NK-92 (cell line): ENCODE results near the gene CFAP161.

Source experiments
- DNase-seq: peaks from one replicate; lab custom pipeline; 2025; ENCODE audit not compliant: unreplicated experiment; lab: John Stamatoyannopoulos, UW

The CFAP161 gene

DNA sequence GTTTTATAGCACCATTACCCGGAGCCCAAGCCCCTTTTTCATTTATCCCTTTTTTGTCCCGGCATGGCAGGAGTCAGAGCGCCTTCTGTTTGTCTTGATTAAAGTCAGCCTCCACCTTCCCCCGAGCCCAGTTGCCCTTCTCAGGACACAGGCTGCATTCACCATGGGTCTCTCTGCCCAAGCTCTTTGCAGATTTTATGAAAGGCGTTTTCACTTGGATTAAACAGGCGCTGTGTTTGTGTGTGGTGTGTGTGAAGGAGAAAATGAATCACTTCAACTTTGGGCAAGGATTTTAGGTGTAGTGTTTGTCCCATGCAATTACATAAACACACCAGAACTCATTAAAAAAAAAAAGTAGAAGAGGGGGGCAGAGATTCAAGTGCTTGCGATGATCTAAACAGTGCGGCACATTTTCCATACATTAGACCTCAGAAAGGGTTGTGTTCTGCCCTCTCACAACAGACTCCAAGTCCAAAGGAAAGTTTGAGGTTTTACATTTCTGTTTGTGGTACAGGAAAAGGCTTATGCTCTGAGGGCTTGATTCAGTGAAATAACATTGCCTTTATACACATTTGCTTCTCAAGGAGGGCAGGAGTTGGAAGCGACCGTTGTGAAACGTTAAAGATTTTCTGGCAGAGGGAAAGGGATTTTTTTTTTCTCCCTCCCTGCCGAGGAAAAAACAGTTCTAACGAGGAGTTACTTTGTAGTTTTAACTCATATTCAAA, 48.1 kb downstream of the CFAP161 start:
- DNase-seq = no peak

DNA sequence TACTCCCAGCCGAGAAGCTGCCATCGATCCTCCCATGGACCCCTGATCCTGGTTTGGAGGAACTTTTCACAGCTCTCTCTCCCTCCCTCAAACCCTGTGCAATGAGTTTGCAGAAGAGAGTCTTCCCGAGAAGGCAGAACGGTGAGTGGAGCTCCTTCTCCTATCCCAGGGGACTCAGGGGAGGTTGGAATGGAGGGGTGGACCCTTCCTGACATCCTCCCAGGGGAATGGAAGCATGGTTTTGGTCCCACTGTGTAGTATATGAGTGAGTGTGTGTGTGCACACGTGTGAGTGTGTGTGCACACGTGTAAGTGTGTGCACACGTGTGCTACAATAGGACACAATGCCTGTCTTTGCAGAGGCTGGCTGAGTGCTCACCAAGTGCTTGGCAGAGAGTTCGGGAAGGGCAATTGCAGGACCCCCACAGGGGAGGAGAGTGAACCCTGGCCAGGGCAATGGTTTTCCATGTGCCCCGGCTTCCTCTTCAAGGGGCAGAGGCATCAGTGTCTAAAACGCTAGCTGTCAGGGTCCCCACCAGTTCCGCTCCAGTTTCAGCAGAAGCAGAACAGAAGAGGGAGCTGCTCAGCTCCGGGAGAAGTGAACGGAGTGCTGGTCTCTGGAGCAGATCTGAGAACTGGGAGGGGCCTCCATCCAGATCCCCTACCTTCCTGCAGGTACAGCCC, 48.8 kb downstream of the CFAP161 start:
- no peak for DNase-seq

DNA sequence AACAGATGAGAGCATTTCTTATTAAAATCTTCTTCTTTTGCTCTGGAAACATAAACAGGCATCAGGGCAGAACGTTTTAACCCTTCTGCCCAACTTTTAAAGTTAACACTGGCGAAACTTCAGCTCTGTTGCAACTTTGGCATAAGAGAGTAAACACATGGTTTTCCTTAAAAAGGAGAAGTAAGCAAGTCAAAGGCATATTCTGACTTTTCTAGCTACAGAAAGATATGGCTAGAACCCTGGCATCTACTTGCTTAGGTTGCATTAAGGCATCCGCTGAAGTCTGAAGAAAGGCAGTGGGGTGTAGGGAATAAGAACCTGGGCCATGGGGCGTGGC, 49.3 kb downstream of the CFAP161 start:
- DNase-seq = no peak

DNA sequence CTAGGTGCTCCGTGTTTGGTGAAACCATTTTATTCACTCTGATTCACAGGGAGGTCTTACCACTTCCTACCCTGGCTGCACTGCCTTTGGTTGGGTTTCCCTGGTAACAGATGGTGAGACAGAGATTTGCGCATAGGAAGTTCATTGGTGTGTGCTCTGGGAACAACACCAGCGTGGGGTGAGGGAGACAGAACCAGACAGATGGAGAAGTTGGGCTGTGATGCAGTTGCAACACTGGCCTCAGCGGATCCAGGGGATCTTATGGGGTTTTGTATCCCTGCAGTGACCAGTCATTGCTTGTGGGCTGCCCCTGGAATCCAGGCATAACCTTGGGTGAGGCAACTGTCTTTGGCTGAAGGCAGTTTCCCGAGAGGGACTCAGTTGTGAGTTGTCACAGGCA, 50.1 kb downstream of the CFAP161 start:
- no peak for DNase-seq

DNA sequence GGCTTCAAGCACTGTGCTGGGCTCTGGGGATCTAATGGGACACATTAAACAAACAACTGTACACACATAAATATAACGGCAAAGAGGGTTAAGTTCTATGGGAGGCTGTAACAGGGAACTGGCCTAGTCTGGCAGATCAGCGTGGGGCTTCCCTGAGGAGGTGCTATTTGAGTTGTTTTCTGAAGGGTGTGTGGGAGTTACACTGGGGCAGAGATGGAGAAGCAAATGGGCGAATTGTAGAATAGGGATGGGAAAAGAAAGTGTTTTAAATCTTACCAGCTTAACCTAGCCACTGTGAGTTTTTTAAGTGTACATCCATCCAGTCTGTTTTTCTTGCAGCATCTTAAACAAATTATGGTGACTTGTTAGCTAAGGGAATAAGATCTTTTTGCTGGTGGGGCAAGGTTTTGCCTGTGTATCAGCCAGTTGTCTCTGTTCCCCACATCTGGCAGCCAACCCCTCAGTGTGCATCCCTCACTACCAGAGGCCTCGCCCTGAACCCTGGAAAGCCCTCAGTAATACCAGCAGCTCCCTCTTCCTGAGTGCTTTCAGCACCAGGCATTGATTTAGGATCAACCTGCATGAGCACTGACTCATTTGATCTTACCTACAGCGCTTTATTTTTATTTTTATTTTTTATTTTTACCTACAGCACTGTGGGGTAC, 51.7 kb downstream of the CFAP161 start:
- no peak for DNase-seq

DNA sequence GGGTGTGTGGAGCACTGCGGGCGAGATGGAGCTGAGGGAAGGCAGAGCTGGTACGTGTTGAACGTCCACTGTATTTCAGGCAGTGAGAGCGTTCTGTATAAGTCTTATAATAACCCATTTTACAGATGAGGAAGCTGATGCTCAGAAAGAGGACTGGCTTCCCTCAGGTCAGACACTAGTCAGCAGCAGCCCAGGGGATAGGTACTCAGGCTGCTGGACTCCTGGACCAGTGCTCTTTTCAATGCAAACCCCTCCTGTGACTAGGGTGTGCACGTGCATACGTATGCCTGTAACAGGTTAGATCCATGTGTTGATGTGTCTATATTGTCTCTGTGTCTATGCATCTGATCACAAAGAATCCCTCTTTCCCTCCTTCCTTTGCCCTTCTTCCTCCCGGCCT, 54.3 kb downstream of the CFAP161 start:
- no peak for DNase-seq

DNA sequence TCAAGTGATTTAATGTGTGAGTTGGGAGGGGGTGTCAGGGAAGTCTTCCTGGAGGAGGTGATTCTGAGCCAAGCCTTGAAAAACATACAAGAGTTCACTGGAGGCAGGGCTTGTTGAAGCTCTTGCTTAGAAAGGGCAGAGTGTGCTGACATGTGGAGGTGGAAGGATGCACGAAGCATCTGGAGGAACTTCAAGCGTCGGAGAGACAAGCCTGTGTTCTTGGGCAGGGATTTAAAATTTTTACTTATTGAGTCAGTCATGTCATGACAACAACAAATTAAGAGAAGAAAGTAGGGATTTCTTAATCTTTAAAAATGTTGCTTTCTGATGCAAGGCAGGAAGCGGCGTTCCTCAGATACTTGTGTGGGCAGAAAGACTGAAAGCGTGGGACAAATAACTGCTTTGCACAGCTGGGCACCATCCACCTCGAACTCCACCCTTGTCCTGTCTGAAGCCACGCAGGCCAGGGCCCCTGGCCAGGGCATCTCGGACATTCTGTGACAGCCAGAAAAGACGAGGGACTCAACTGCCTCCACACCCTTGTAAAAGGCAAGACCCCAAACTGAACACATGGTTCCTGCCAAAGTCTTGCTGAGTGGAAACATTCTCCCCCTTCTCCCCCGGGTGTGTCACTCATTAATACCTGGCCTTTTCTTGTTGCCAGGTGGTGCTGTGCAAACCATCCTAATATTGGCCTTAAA, 55.7 kb downstream of the CFAP161 start:
- no peak for DNase-seq

DNA sequence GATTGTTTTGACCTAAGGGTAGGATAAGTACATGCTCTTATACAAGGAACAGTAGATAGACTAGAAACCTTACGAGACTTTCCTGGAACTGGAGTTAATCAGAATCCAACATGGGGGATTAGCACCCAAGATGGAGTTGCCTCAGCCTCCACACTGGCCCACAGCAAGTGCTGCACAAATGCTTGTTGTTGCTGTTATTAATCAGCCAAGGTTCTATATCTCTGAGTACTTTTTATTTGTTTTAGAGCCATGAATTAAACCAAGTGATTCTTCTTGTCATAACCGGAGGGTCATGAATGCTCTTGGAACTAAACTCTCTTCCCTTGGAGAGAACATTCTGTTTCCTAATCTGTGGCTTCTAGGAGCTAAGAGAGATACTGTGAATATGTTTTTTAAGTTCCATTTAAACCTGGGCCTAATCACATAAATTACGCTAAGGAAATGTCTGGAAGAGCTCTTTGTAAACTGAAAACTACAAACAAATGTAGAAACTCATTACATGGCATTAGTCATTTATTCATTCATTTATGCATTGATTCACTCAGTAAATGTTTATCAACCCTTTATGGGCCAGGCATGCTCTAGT, 56.9 kb downstream of the CFAP161 start:
- DNase-seq = no peak

DNA sequence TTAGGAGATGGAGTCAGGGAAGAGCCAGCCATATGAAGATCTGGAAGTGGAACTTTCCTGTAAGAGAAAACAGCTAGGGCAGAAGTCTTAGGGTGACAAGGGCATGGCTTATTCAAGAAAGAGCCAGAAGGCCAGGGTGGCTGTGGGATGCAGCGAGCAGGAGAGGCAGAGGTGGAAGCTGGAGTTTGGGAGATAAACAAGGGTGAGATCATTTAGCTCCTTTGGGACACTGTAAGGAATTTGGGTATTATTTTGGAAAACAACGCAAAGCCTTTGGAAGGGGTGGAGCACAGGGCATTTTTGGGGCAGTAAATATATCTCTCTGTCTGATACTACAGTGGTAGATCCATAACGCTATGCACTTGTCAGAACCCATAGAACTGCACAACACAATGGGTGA, 57.6 kb downstream of the CFAP161 start:
- no peak for DNase-seq

DNA sequence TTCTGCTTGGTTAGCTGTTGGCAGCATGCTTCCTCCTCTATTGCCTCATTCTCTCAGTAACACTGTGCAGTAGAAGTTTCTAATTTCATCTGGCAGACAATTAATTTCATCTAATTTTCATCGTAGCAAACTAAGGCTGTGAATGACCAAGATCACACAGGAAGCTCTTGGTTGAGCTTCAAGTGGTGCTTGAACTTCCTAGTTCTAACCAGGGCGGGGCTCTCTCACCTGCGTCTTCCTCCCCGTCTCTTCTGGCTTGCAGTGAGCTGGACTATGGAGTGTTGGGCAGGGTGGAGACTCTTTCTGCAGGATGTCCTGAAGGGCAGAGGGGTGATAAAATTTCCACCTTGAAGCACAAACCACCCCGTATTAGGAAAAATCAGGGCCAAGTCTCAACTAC, 60.7 kb downstream of the CFAP161 start:
- no peak for DNase-seq

DNA sequence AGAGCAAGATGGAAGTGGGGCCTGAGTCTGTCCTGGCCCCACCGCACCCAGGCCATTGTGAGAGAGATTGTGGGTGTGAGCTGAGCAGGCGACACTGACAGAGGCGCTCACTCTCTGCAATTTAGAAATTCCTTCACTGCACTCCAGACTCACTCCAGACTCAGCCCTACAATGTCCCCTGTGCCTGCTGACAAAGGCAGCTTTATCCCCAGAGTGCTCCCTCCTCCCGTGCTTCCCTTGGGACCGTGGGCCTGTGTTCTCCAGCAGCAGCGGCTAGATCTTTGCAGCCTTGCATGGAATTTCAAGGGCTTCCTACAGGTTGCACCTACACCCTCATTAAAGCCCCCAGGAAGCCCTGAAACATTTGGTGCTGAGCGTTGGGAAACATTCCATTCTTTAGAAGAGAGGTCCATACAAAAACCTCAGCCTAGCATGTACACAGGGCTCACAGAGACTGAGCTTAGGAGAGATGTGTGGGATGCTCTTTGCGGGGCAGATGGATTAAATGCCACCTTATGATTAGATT, 61.3 kb downstream of the CFAP161 start:
- no peak for DNase-seq

DNA sequence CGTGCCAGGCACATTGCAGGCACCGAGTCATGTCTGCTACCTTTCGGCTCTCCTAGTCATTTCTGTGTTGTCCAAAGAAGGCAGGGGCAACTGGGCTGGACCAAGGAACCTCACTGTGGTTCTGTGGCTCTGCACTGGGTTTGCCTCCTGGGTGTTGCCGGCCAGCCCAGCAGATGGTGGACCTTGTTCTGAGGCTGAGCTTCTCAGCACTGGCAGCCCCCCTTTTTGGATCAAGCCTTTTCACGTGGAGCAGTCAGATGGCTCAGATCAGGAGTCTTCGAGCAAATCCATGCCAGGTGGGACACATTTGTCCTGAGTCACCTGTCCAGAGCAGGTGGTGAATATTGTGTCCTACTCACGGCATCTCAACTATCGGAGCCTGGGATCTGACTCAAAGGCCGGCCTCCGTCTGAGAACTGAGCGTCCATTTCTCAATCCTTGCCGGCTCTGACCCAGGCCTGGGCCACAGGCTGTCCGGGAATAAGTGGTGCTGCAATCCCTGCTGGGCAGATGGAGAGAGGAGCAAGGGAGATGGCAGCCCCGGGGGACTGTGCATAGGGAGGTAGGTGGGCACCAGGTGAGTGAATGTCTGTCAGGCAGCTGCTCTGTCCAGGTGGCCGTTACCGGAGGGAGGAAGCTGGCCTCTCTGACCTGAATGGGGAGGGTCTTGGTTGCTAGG, 62.6 kb downstream of the CFAP161 start, which contains the start of gene IL16:
Gene IL16, plus strand, starts transcription at position 304 of the 679 bp plus-strand sequence. CDS start 28,521 bp downstream, outside the sequence.
- DNase-seq = no peak

DNA sequence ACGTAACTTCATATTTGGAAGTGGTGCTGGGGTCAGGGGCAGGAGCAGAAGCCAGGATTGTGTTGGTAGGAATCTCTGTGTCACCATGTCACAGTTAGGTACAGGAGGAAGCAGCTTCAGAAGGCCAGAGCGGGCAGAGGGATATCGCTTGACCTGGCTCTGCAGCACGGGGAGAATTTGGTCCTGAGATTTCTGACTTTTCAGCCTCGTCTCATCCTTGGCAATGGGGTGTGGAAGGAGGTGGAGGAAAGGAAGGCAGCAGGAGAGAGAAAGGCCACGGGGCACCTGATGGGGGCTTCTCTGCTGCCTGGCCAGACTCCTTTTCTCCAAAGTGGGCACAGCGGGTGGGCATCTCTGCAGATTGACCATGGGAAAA, 63.2 kb downstream of the CFAP161 start:
- DNase-seq = no peak

DNA sequence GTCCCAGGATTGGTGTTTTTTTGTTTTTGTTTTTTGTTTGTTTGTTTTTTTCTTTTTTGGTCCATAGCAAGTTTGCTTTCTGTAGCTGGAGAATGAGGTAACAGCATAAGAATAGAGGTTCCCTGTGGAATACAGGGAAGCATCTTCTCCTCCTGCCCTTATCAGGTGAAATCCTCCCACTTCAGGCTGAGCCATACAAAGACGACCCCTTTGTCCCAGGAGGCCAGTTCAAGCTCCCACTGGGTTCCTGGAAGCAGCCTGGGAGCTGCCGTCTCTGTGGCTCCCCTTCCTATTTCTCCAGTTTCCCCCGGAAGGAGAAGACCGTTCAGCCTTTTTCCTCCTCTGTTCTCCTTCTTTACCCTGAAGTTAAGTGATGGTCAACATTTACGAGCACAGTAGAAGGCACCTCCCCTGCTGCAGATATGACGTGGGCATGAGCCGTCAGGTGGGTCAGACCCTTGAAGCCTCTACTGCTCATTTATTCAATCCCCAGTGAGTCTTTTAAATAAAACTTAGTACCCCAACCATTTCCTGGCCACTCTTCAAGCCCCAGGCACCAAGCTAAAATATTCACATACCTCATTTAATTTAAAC, 63.7 kb downstream of the CFAP161 start:
- no peak for DNase-seq
